Upper lobe of left lung (tissue), 4 donors: ENCODE results near the gene CILP2.

Source experiments
- CTCF ChIP-seq, 6 experiments: fragments of 450-650 bp in 4 of 6; fragments of 200-600 bp in 2 of 6; sonication (generic) in 2 of 6; IDR thresholded peaks; one replicate each; pipeline ENCODE4 v1.5.1; 2016 to 2019; ENCODE audit warnings: antibody characterized with exemption in 6 of 6
- EP300 ChIP-seq, 4 donors: sonication (generic); formaldehyde crosslinking; IDR thresholded peaks; one replicate each; pipeline ENCODE4 v1.5.1; 2017; ENCODE audit warnings: antibody characterized with exemption in 4 of 4, control low read depth in 2 of 4
- POLR2A ChIP-seq, 4 donors: fragments of 450-650 bp; IDR thresholded peaks; one replicate each; pipeline ENCODE4 v1.5.1; 2016 to 2017; ENCODE audit warnings: antibody characterized with exemption in 4 of 4, mild to moderate bottlenecking in 2 of 4
- POLR2AphosphoS5 ChIP-seq, 2 donors: sonication (generic); formaldehyde crosslinking; IDR thresholded peaks; one replicate each; pipeline ENCODE4 v1.5.1; 2017; ENCODE audit warnings: antibody characterized with exemption in 2 of 2

- TF ChIP-seq CTCF (IDR thresholded peaks at IDR 0.05) (no peak), EP300 (IDR thresholded peaks at IDR 0.05) (no peak), POLR2A (IDR thresholded peaks at IDR 0.05) (peak in 1 of 4 donors; percentile 7), POLR2AphosphoS5 (IDR thresholded peaks at IDR 0.05) (no peak)
These were observed 23.8 kb upstream of the CILP2 start for GRCh38 chr19:19514215-19514657.
